ENCODE results near the gene SYT7.
A peak's percentile ranks its signal among the peaks of the same experiment; 100 is the strongest.

Gene SYT7

DNA sequence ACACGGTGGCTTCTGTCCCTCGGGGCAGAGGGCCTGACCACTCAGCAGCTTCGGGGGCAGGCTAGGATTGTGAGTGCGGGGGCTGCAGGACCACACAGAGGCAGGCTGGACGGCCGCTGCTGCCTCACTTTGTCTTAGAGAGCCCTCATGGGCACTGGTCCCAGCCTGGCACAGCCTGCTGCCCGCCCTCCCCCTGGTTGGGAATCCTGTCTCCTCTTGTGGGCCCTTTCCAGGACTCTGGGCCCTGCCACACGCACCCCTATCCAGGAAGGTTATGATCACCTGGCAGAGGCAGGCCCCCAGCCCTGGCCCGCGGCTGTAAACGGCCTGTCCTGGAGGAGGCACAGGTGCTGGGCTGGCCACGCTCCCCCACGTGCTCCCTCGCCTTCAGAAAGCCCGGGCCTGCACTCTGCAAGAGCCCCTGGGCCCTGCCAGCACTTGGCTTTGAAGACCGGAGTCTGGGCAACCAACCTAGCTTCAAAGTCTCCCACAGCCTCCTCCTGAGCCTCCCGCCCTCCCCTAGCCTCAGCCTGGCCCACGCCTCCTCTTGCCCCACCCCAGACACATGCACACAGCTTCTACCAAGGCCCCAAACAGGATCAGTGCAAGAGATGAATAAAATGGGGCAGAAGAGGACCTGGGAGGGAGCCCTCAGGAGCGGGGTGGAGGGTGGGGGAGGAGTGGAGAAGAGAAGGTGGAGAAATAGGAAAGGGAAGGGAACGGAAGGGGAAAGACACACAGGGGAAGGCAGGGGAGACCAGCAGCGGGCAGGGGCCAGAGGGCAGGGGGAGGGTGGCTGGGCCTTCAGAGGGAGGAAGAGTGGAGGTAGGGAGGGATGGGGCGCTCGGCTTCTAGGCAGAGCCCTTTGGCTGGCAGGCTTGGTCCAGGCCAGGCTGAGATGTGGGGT, 31.0 kb downstream of the SYT7 start:
- TF ChIP-seq POLR2A (IDR thresholded peaks at IDR 0.05; ENCODE audit: low read length) (no peak), GATA1 (IDR thresholded peaks at IDR 0.05; ENCODE audit: low read depth, low read length) (no peak)
- no peak for DNase-seq

DNA sequence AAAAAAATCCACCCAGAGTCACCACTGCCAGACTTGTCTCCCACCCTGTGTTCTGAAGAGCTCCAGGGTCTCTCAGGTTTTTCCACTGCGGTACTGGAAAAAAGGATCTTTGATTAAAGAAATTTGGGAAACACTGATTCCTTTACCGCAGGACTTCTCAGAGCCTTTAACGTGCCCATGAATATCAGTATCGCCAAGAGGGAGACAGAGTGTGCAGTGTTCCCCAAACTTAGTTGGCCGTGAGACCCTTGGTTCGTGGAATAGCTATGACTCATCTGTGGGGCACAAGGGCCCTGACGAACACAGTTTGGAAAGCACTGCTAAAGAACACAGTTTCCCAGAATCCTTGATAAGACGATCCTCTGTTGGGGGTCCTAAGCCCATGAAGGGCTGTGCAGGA, 31.7 kb downstream of the SYT7 start:
- no peak for TF ChIP-seq GATA1 (IDR thresholded peaks at IDR 0.05; ENCODE audit: low read depth, low read length)
- TF ChIP-seq POLR2A (IDR thresholded peaks at IDR 0.05; ENCODE audit: low read length), result no peak
- DNase-seq, result no peak

DNA sequence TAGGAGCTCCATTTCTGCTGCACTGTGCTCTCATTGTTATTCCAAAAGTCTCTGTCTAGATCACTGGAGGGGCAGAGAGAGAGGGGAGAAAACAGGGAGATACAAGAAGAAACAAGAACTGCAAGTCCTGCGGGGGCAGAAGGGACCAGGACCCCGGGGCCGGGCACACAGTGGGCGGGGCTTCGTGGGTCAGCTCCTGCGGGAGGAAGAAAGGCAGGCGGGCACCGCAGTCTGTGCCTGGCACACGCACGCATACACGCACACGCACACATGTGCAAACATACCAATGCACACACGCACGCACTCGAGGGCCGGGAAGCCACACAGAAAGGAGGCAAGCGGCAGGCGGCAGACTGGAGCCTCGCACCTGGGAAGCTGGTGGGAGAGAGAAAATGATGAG, 33.6 kb downstream of the SYT7 start:
- no peak for TF ChIP-seq GATA1 (IDR thresholded peaks at IDR 0.05; ENCODE audit: low read depth, low read length)
- TF ChIP-seq POLR2A (IDR thresholded peaks at IDR 0.05; ENCODE audit: low read length), result no peak
- DNase-seq, result no peak

DNA sequence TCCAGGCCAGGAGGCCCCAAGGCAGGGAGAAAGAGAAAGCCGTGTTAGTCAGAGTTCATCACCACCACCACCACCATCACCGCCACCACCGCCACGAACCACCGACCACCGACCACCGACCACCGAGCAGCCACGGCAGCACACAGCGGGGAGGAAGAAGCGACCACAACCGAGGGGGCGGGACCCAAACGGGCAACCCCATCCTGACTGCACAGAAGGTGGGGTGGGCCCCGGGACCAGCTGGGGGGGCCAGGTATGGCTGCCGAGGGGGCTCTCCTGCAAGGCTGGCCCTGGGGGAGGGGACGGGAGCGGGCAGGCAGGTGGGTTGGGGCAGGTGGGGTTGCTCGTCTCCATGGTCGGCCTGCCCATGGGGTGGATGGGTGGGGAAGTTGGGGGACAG, 34.2 kb downstream of the SYT7 start:
- DNase-seq, result no peak
- TF ChIP-seq POLR2A (IDR thresholded peaks at IDR 0.05; ENCODE audit: low read length) (no peak), GATA1 (IDR thresholded peaks at IDR 0.05; ENCODE audit: low read depth, low read length) (no peak)

DNA sequence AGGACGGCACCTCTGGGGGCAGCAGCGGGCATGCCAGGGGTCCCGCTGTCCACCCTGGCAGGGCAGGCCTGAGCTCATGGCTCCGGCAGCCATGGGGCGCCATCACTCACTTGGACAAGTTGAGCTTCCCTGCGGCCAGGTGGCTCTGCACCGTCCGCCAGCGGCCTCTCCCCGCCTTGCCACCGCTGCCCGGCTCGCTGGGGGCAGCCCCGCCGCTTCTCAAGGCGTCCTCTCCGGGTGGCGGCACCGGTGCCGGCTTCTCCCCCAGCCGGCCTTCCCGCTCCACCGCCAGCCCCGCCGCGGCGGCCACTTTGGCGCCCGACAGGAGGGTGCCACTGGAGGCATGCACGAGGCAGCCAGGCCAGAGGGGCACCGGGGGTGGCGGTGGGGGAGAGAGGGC, 35.0 kb downstream of the SYT7 start:
- DNase-seq, result no peak
- no peak for TF ChIP-seq GATA1 (IDR thresholded peaks at IDR 0.05; ENCODE audit: low read depth, low read length)
- TF ChIP-seq POLR2A (IDR thresholded peaks at IDR 0.05; ENCODE audit: low read length), result no peak

DNA sequence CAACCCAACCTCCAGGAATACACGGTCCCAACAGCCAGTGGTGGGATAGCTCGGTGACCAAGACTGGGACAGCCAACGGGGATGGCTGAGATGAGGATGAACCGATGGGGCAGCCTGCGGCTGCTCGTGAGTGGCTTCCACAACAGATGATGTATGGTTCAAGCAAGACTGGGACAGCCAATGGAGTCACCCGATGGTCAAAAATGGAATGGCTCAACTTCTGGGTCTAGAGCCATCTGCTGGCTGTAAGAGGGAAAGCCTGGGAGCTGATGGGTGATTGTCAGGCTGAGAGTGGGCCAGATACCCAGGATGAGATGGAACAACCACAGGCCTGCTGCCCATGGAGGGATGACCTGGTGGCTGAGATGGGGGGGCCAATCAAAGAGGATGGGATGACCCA, 35.5 kb downstream of the SYT7 start:
- TF ChIP-seq GATA1 (IDR thresholded peaks at IDR 0.05; ENCODE audit: low read depth, low read length), result no peak
- TF ChIP-seq POLR2A (IDR thresholded peaks at IDR 0.05; ENCODE audit: low read length), result no peak
- peak; percentile 23 to 25 for DNase-seq

DNA sequence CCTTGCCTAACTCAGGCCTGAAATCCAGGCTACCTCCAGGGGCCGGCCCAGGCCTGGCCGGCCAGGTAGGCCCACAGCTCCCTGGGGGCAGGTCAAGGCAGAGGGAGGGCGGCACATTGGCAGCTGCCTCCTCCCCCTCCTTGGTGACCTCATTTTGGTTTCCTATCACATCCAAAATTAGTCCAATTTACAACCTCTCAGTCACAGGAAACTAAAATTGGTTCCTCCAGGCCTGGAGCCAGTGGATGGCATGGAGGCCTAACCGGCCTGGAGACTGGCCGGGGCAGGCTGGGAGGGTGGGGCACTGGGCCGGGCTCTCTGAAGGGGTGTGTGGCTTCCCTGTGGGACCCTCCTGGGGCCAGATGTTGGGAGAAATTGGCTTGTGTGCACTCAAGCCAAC, 36.4 kb downstream of the SYT7 start:
- no peak for DNase-seq
- no peak for TF ChIP-seq POLR2A (IDR thresholded peaks at IDR 0.05; ENCODE audit: low read length)

DNA sequence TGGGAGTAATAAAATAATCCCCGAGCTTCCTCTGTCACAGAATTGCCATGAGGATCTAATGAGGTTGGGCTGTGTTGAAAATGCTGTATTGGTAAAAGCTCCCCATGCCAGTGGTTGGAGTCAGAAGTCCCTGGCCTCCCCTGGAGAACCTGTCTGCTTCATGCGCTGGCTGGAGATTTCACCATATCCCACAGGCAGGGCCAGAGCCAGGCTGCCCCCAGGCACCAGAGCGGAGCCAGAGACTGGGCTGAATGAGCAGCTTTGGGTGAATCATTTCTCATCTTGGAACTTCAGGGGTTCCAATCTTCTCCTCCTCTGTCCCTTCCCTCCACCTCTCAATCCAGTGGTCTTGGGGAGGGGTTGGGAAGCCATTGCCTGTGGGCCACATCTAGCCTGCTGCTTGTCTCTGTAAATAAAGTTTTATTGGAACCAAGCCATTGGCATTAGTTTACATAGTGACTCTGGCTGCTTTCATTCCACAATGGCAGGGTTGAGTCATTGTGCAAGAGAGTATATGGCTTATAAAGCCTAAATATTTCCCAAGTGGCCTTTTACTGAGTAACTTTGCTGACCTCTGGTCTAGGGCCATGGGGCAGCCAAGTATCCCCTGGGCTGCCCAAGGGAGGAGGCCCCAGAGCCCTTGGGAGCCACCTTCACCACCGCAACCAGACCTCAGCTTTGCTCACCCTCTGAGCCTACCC, 37.1 kb downstream of the SYT7 start:
- DNase-seq, result no peak
- TF ChIP-seq POLR2A (IDR thresholded peaks at IDR 0.05; ENCODE audit: low read length) (no peak), GATA1 (IDR thresholded peaks at IDR 0.05; ENCODE audit: low read depth, low read length) (no peak)

DNA sequence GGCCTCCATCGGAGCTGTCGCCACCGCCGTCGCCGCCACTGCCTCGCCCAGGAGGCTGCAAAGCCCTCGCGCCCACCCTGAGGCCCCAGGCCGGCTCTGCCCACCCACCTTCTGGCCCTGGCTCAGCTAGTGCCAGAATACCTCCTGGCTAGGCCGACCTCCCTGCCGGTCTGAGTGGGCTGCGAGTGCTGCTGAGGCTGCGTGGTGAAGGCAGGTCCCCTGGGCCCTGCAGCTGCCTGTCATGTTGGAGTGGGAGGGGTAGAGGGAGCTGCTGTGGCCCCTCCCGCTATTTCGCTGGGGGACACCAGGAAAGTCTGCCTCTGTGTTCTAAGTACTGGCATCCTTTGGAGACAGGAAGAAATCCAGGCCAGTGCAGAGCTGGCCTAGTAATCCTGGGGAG, 38.2 kb downstream of the SYT7 start:
- TF ChIP-seq POLR2A (IDR thresholded peaks at IDR 0.05; ENCODE audit: low read length) (no peak), GATA1 (IDR thresholded peaks at IDR 0.05; ENCODE audit: low read depth, low read length) (no peak)
- no peak for DNase-seq

DNA sequence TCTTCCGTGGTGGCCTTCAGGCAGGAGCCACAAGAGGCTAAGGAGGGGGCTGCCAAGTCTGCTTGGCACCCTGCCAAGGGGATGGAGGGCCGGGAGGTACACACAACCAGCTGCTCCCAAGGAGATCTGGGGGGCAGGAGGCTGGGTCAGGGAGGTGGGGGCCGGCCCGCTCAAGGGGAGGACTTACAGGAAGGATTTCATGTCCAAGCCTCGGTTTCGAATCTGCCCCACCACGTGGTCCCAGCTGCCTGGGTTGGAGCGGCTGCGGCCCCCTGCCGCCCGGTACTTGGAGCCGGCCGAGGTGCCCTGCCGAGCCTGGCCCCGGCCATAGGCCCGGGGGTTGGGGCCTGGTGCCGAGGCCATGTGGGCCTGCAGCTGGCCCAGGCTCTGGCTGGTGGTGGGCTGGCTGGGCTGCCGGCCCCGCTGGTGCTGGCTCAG, 38.8 kb downstream of the SYT7 start:
- TF ChIP-seq POLR2A (IDR thresholded peaks at IDR 0.05; ENCODE audit: low read length) (no peak), GATA1 (IDR thresholded peaks at IDR 0.05; ENCODE audit: low read depth, low read length) (no peak)
- DNase-seq, result no peak

DNA sequence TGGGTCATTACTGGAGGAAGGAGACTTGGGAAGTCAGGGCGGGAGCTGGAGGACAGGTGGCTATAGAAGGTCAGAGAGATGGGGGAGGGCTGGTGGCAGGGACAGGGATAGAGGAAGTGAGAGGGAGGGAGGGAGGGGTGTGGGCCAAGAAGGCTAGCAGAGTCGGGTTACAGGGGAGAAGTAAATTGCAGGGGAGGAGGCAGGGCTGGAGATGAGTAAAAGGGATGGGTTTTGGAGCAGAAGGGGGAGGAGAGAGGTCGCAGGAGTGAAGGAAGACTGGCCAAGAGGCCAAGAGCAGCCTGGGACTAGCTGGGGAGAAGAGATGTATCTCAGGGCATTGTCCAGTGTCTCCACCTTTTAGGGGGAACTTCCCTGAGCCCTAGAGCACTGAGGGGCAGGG, 39.3 kb downstream of the SYT7 start:
- TF ChIP-seq GATA1 (IDR thresholded peaks at IDR 0.05; ENCODE audit: low read depth, low read length), result no peak
- no peak for TF ChIP-seq POLR2A (IDR thresholded peaks at IDR 0.05; ENCODE audit: low read length)
- DNase-seq, result no peak

DNA sequence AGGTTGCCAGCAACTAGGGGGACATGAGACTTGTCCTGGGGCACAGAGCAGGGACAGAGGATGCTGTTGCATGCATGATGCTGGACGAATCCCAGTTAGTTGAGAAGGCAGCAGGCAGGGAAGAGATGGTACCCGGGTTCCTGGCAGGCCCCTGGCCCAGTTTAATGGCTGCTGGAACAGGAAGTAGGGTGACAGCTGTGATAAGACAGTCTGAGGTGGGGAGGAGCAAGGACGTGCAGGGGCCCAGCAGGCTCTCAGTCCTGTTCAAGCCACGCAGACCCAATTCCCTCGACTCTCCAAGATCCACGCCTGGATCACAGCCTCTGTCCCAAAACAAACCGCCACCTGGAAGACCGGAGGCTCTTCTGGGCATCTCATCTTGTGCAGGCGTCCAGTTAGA, 40.3 kb downstream of the SYT7 start:
- TF ChIP-seq POLR2A (IDR thresholded peaks at IDR 0.05; ENCODE audit: low read length) (no peak), GATA1 (IDR thresholded peaks at IDR 0.05; ENCODE audit: low read depth, low read length) (no peak)
- no peak for DNase-seq

DNA sequence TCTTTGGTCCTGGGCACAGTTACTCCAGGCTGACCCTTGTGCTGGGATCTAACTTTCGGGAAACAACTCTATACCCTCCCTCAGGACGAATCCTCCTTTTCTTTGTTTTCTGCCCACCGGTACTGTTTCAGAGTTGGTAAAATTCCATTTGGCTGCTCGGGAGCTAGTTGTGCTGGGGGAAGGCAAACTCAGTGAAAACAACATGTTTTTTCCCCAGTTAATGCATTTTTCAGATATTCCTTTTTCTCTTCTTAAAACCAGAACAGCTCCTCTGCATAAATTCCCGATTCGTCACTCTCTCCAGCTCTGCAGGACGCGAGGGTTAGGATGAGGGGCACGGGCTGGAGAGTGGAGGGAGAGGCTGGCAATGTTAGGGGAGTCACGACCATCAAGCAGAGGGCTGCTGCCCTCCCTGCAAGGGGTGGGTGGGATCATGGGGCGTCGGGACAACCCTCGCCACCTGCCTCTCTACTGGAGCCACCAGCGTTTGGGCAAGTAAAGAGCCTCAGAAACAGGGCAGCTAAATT, 41.0 kb downstream of the SYT7 start:
- DNase-seq, result no peak
- TF ChIP-seq GATA1 (IDR thresholded peaks at IDR 0.05; ENCODE audit: low read depth, low read length), result no peak
- no peak for TF ChIP-seq POLR2A (IDR thresholded peaks at IDR 0.05; ENCODE audit: low read length)

DNA sequence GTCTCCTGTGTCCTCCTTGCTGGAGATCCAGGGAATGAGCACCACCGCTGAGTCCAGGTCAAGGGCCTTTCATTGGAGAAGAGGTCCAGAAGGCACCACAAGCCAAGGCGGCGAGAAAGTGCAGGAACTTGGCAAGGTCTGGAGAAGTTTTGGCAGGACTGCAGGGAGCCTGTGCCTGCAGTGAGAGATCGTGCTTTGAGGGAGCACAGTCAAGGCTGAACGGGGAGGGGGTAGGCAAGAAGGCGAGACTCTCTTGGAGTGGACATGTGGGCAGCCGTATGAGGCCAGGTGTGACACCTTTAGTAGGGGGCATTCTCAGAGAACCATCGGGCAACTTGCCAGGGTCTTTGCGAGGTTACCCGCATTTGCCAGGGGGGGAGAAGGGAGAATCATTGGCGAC, 41.9 kb downstream of the SYT7 start:
- TF ChIP-seq GATA1 (IDR thresholded peaks at IDR 0.05; ENCODE audit: low read depth, low read length) (no peak), POLR2A (IDR thresholded peaks at IDR 0.05; ENCODE audit: low read length) (no peak)
- DNase-seq, result no peak

DNA sequence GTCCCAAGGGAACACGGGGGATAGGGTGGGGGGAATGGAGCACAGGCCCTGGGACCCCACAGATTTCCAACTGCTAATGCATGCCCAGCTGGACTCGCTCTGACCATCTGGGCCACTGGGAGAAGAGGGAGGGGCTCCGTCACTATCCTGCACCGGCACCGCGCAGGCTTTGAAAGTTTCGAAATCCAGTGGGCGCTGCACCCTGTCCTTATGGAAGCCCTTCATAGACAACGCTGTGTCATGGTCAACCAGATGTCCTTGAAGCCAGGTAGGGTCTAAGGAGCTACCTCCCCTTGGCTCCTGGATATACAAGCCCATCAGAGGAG, 42.3 kb downstream of the SYT7 start:
- no peak for DNase-seq
- TF ChIP-seq GATA1 (IDR thresholded peaks at IDR 0.05; ENCODE audit: low read depth, low read length) (no peak), POLR2A (IDR thresholded peaks at IDR 0.05; ENCODE audit: low read length) (no peak)
